Epithelial cell of prostate (primary cell): ENCODE results near the gene ZFYVE28.

Source experiments
- DNase-seq: peaks from one replicate; pipeline ENCODE4 v3.0.0-alpha.2; 2011; ENCODE audit warnings: low read depth, low spot score
- H3K27ac ChIP-seq: fragments of 450-650 bp; 2 replicates; pipeline ENCODE4 v1.5.1; 2017; ENCODE audit warnings: mild to moderate bottlenecking

Gene ZFYVE28

DNA sequence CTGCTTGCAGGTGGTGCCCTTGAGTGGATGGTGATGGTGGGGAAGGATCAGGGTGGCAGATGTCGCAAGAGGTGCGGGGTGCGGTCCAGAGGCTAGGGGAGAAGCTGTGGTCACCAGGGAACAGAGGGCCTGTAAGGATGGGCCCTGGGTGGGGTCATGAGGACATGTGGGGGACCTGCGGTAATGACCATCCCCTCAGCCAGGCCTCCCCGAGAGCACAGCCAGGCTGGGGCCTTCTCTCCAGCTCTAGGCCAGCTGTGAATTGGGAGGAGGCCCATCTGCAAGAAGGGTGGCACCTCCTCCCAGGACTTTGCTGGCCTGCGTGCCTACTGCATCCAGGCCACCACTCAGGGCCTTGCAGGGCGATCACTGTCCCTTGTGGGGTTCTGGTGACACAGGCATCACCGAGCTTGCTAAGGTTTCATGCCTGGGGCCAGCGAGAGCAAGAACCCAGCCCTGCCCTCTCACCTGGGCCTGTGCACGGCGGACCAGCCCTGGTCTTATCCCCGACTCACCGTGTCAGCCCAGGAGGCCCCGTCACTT, 122.5 kb downstream of the ZFYVE28 start:
- no peak for DNase-seq
- H3K27ac ChIP-seq: no peak overlapping the region

DNA sequence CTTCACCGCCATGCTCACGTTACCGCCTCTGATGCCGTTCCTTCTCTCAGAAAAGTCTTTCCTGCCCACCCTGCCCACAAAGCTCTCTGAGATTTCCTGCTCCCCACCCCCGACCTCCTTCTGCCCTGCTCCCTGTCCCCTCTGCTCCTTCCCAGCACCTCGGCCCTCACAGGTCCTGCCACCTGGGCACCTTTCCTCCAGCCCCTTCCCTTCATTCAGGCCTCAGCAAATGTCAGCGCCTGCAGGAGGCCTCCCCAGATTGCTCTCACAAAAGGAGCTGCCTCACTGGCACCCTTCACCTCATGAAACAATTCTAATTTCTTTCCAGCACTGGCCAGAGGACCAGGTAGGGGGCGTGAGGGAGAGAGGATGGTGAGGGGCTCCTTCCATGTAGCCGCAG, 122.9 kb downstream of the ZFYVE28 start:
- no peak for DNase-seq
- H3K27ac ChIP-seq: no peak overlapping the region

DNA sequence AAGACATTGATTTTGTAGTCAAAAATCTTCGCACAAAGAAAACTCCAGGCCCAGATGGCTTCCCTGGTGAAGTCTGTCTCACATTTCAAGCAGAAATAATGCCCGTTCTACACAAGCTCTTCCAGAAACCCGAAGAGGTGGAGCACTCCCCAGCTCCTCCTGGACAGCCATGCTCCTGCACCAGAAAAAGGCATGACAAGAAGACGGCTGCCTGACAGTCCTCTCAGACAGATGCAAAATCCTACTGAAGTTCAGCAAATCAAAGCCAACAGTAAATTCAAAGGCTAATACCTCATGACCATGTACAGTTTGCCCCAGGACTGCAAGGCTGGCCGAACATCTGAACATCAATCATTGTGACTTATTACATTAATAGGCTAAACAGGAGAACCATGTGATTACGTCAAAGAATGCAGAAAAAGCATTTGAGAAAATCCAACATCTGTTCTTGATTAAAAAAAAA, 125.8 kb downstream of the ZFYVE28 start:
- no peak for DNase-seq
- no peak overlapping the region for H3K27ac ChIP-seq

DNA sequence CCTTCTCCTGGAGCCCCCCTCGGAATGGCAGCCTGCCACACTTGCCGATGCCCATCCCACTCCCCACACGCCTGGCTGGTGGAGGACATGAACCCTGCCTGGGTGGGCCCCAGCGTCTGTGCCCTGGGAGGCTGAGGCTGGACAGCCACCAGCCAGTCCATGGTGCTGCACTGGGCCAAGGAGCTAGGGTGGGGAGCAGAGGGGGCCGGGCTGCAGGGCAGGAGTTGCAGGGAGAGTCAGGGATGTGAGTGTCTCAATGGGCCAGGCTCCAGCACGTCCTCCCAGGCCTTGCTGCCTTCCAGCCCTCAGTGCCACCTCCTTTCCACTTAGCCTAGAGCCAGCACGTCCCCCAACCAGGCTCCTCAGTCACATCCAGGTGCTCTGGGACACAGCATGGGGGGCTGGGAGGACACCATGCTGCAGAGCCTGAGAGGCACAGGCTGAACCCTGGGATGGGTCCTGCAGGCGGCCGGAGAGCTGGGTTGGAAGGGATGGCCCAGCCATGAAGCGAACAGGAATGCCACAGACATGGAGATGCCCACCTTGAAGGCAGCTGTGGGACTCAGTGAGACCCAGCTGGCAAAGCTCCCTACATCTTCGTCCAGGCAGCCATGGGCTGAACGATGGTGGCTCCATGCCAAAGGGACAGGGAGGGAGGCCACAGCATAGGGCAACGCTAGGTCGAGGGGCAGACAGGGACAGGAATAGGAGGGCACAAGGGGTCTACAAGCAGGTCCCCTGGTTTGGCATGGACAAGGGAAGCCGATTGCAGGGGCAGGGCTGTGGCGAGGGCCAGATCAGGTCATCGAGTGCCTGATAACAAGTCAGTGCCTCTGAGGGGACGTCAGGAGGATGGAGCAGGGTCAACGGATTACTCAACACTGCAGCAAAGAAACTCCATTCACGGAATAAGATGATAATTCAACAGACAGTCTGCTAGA, 126.5 kb downstream of the ZFYVE28 start:
- no peak overlapping the region for H3K27ac ChIP-seq
- no peak for DNase-seq

DNA sequence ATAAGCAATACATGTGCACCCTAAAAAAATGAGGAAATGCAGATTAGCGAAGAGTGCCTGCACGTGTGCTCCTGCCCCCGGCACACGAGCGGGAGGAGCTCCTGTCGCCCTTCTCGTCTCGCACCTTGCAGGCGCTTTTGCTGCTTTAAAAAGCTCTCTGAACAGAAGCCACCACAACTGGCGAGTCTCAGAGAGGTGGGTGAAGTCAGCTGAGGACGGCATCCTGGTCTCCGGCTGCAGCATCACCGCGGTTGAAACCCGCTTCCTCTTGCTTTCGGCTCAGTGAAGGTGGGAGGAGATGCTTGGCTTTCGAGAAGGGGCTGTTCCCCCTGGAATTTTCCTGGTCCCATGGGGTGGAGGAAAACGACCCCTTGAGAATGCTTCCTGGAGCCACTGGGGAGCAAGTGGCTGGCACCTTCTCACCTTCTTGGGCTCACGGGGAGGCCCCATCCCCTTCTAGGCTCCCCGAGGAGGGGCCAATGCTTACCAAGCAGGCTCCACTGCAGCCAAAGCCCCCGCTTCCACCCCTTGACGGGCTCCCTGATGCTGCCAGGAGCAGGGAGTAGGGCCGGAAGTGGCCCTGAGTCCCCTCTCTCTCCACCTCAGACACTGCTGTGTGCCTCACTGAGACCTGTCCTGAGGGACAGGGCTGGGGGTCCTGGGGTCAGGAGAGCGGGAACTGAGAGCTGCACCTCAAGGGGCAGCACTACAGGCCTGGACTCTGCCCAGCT, 127.3 kb downstream of the ZFYVE28 start:
- DNase-seq: no peak
- H3K27ac ChIP-seq: no peak overlapping the region

DNA sequence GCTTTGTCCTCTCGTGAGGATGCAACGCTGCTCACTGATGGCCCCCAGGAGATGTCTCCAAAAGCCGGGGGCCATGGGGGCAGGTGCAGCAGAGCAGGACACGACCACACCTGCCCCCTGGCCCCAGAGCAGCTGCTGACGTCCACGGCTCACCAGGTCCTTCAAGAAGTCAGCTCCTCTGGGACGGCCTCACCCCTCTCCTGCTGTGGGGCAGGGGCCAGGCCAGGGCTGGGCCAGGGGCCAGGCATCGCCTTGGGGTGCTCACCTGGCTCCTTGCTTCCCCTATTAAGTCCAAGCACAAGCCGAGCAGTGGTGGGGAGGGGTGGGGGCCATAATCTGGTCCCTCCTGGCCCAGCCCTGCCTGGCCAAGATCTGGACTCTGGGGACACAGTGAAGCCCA, 128.0 kb downstream of the ZFYVE28 start:
- no peak overlapping the region for H3K27ac ChIP-seq

DNA sequence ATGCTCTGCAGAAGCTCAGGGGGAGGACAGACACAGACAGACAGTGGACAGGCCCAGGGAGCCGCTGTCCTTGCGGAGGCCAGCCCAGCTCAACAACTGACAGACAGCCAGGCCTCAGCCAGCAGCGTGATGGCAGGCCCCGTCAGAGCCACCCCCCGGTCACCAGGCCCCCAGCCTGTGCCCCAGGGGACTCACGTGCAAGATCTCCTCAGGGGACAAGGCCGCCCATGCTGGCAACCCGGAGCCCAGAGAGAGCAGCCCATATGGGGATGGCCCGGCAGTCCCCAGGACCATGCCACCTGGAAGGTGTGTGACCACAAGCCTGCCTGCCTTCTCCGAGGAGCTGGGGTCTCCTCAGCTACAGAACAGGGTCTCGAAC, 128.5 kb downstream of the ZFYVE28 start:
- H3K27ac ChIP-seq: no peak overlapping the region
- no peak for DNase-seq

More for the DNA sequence above, 128.0 kb downstream of the ZFYVE28 start:
- no peak for DNase-seq

DNA sequence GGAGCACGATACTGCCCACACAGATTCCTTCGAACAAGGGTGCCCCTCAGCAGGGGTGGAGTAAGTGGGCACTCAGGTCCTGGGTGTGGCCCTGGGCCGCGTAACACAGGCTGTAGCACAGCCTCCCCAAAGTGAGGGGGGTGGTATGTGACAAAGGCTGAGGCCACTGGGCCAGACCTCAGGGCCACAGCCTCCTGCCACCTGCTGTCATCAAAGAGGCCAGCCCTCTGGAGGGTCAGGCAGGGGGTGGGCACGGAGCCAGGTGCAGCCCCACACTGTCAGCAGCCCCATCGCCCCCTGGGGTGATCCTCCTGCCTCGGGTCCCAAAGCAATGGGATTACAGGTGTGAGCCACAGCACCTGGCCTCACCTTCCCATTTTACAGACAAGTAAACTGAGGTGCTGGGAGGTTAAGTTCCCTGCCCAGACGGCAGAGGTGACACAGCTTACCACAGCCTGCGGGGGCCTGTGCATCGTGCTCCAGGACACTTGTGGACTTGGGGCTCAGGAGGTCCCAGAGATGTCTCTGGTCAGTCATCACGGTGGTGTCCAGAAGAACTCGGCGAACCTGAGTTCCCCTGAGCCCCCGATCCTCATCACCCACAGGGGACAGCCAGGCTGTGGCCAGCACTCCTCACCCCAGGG, 129.0 kb downstream of the ZFYVE28 start:
- DNase-seq: no peak
- no peak overlapping the region for H3K27ac ChIP-seq

DNA sequence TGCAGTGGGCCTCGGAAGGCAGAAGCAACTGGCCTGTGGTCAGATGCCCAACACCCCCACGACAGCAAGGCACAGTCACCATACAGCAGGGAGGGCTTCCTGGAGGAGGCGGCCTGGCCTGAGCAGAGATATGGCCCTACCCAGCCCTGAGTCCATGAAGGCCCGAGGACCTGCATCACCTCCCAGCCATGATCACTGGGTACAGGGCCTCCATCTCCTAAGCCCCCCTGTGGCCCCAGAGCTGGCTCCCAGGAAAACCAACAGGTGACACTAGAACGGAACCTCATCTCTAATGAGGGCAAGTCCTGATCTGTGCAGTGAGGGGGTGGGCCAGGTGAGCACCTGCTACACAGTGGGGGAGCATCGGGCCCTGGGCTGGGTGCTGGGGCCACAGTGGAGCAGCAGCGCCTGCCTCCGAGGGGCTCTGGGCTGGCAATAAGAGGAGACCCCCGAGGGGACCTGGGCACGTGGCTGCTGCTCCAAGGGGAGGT, 130.3 kb downstream of the ZFYVE28 start:
- no peak overlapping the region for H3K27ac ChIP-seq
- no peak for DNase-seq

DNA sequence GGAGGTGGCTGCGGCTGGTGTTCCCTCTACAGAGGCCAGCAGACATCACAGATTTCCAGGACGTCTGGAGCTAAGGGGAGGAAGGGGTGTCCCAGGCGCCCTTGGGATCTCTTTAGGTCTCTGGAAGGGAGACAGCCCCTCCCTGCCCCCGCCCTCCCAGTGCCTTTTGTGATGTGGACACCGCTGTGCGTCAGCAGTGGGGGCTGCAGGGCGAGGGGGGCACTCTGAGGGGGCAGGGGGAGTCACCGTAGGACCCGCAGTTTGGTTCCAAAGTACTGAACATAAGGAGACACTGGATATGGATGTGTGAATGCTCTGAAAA, 130.9 kb downstream of the ZFYVE28 start:
- H3K27ac ChIP-seq: no peak overlapping the region
- no peak for DNase-seq

DNA sequence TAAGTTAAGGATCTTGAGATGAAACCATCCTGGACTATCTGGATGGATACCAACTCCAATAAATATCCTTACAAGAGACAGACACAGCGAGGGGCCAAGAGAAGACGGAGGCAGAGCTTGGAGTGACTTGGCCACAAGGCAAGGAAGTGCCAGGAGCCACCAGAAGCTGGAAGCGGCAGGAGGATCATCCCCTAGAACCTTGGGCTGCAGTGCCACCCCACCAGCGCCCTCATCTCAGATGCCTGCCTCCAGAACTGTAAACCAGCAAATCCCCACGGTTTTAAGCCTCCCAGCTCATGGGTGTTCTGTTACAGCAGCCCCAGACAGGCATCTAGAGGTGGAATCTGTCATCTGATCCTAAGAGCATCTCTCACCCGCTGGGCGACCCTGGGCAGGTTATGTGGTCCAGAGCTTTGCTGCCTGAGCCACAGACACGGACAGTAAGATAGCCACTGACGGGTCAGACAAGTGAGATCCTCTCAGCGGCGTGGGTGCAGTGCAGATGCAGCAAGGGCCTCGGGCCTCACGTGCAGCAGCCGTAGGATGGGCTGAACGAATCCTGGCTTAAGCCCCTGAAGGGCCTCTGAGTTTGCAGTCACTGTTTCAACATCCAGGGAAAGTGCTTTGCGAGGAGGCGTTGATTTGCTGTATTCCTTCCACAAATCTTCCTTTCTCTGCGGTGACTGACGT, 131.4 kb downstream of the ZFYVE28 start:
- H3K27ac ChIP-seq: no peak overlapping the region
- no peak for DNase-seq

DNA sequence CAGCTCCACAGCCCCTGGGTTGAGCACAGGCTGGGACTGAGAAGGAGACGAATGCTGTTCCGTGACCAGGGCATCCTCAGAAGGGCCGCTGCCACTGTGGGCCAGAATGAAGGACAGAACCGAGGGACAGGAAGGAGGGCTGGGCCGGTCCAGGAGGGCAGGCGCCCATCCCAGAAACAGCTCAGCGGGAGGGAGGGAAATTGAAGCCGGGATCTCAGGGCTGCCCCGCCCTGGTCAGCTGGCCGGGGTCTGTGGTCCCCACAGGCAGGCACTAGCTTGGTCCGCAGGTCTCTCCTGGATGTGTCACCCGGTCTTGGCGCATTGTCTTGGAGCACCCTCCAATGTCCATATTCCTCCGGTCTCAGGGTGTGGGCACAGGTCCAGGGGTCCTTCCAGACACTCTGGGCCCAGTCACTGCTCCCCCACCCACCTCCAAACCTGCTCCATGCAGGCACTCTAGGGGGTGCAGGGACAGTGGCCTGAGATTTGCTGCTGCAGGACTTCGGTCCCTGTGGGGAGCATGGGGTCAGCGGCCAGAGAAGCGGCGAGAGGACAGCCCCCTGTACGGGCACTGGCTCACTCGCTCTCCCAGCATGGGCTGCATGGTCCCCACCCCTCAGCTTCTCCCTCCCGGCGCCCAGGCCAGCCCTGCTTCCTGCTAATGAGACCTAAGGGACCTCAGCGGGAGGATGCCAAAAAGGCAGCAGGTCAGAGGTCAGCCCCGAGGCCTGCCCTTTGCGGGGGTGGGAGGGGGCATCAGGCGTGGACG, 132.6 kb downstream of the ZFYVE28 start:
- DNase-seq: no peak
- H3K27ac ChIP-seq: no peak overlapping the region

DNA sequence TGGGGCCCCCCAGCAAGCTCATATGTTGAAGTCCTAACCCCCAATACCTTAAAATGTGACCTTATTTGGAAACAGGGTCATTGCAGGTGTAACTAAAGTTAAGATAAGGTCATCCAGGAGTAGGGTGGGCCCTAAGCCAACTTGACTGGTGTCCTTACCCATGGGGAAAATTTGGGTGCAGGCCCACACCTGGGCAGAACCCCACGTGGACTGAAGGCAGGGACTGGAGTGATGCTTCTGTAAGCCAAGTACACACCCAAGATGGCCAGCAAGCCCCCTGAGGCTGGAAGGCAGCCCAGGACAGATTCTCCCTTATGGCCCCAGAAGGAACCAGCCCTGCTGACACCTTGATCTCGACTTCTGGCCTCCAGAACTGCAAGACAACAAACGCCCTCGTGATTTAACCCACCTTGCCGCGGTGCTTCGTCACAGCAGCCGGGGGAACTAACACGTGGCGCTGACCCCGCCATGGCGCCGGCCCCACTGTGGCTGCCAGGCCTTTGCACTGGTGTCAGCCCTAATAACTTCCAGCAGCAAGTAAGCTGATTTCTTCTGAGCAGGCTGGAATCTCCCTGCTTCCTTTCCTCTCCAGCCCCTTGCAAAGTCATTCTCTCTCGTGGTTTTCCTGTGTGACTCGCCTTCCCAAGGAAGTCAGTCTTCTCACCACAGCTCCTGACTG, 133.4 kb downstream of the ZFYVE28 start:
- DNase-seq: peak; percentile 3
- H3K27ac ChIP-seq: no peak overlapping the region

DNA sequence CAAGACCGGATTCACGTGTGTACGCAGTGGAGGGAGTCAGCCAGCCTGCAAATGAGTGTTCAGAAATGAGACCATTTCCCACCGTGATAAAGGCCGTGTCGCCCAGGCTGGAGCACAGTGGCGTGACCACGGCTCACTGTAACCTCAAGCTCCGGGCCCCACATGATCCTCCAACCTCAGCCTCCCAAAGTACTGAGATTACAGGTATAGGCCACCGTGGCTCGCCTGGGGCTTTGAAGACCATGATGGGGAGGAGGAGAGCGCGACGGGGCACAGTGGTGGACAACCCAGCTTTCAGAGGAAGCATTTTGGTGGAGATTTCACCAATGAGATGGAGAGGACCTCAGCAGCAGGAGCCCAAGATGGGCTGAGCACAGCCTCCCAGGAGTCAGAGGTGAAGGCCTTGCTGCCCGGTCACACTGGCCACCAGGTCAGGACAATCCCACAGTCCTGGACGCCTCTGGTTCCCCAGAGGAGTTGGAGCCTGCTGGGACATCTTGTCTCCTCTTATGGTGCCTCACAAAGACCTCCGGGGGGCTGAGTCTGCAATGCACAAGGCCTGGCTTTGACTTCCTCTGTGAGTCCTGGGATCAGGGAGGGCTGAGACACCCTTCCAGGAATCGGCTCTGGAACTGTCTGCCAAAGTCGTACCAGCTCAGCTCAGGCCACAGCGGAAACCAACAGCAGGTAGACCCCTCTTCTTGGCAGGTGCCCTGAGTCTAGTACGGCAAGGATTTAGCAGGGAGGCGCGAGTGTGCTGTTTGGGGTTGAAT, 134.1 kb downstream of the ZFYVE28 start:
- H3K27ac ChIP-seq: no peak overlapping the region
- no peak for DNase-seq

DNA sequence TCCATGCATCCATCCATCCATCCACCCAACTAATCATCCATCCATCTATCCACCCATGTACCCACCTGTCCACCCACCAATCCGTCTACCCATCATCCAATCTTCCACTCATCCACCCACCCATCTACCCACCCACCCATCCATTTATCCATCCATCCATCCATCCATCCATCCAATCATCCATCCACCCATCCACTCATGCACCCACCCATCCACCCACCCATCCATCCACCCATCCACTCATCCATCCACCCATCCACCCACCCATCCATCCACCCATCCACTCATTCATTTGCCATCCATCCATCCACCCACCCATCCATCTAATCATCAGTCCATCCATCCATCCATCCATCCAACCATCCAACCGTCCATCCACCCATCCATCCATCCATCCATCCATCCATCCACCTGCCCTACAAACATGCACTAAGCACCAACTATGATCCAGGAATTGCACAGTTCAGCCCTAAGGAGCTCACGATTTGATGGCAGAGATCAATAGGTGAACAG, 135.2 kb downstream of the ZFYVE28 start:
- no peak overlapping the region for H3K27ac ChIP-seq

DNA sequence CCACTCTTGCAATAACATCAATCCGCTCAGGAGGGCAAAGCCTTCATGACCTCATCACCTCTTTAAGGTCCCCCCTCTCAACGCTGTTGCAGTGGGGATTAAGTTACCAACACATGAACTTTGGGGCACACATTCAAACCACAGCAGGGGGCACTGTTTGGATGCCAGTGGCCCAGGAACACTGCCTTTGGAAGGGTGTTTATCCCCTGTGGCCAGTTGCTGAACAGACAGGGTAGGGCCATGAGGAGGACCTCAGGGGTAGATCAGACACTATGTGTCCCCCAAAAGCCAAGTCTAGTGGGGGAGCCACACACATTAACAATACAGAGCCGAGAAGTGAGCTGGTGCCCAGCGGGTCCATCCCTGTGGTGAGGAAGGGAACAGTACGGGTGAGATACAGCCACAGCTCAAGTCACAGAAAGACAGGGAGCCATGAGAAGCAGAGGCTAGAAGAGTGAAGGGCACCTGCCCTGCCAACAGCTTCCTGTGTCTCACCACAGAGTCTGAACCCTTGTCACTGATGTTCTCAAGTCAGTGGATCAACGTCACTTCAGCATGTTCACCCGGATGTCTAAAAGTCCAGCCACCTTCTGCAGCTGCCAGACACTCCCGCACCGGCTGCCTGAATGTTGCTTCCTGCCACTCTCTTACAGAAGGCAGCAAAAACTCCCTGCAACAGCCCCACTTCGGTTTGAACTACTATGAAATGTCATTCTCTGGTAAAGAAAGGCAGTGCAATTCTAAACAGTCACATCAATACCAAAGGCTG, 136.7 kb downstream of the ZFYVE28 start:
- DNase-seq: no peak
- no peak overlapping the region for H3K27ac ChIP-seq

More for the DNA sequence above, 135.2 kb downstream of the ZFYVE28 start:
- no peak for DNase-seq
